Upper lobe of left lung (tissue), 4 donors: Measurements from ENCODE around the gene SMAD6.

Experiments
- EP300 ChIP-seq, 4 donors: sonication (generic); formaldehyde crosslinking; IDR thresholded peaks; one replicate each; pipeline ENCODE4 v1.5.1; 2017; ENCODE audit warnings: antibody characterized with exemption in 4 of 4, control low read depth in 2 of 4
- POLR2A ChIP-seq, 4 donors: fragments of 450-650 bp; IDR thresholded peaks; one replicate each; pipeline ENCODE4 v1.5.1; 2016 to 2017; ENCODE audit warnings: antibody characterized with exemption in 4 of 4, mild to moderate bottlenecking in 2 of 4
- POLR2AphosphoS5 ChIP-seq, 2 donors: sonication (generic); formaldehyde crosslinking; IDR thresholded peaks; one replicate each; pipeline ENCODE4 v1.5.1; 2017; ENCODE audit warnings: antibody characterized with exemption in 2 of 2
- TF ChIP-seq, protein P1 (sequence below), 6 experiments: fragments of 450-650 bp in 4 of 6; fragments of 200-600 bp in 2 of 6; sonication (generic) in 2 of 6; IDR thresholded peaks; one replicate each; pipeline ENCODE4 v1.5.1; 2016 to 2019; ENCODE audit warnings: antibody characterized with exemption in 6 of 6

DNA sequence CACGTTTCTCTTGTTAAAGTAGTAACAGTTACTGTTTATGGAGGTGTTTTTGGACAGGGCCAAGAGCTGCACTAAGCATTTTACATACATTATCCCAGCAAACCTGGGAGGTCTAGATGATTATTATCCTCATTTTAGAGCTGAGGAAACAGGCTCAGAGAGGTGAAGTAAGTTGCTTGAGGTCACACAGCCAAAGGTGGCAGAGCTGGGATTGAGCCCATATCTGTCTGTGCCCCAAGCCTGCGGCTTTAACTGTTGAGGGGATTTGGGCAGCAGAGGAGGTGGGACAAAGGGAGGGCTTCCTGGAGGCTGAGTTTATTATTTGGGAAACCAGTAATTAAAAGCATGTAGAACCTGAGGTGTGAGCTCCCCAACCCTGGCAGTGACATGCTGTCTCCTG, 9.2 kb downstream of the SMAD6 start:
- TF ChIP-seq, protein P1, sequence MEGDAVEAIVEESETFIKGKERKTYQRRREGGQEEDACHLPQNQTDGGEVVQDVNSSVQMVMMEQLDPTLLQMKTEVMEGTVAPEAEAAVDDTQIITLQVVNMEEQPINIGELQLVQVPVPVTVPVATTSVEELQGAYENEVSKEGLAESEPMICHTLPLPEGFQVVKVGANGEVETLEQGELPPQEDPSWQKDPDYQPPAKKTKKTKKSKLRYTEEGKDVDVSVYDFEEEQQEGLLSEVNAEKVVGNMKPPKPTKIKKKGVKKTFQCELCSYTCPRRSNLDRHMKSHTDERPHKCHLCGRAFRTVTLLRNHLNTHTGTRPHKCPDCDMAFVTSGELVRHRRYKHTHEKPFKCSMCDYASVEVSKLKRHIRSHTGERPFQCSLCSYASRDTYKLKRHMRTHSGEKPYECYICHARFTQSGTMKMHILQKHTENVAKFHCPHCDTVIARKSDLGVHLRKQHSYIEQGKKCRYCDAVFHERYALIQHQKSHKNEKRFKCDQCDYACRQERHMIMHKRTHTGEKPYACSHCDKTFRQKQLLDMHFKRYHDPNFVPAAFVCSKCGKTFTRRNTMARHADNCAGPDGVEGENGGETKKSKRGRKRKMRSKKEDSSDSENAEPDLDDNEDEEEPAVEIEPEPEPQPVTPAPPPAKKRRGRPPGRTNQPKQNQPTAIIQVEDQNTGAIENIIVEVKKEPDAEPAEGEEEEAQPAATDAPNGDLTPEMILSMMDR (IDR thresholded peaks at IDR 0.05): no peak
- no peak for TF ChIP-seq POLR2A (IDR thresholded peaks at IDR 0.05)
- no peak for TF ChIP-seq EP300 (IDR thresholded peaks at IDR 0.05)
- no peak for TF ChIP-seq POLR2AphosphoS5 (IDR thresholded peaks at IDR 0.05)
